GM20431 (cell line): ENCODE results near the gene CNEP1R1.

Experiments
- in situ Hi-C: fragments of 300-500 bp; cut with MseI, MboI; formaldehyde crosslinking; loops from one replicate; pipeline ENCODE4 v1.15.0; 2020; ENCODE audit warnings: low sequenced_read_pairs; ENCODE audit not compliant: unreplicated experiment

CNEP1R1 gene

GRCh38 chr16:50058091-50058771 is 33.2 kb downstream of the CNEP1R1 start:
- in situ Hi-C loops = no loop called here

GRCh38 chr16:50059111-50059510 is 34.1 kb downstream of the CNEP1R1 start:
- in situ Hi-C loops = no loop called here

- in situ Hi-C loops = no loop called here
Measured at GRCh38 chr16:50059669-50060068, 34.6 kb downstream of the CNEP1R1 start.

- in situ Hi-C loops = no loop called here
Measured at GRCh38 chr16:50061326-50061725, 36.3 kb downstream of the CNEP1R1 start.

GRCh38 chr16:50065241-50065623 is 40.2 kb downstream of the CNEP1R1 start:
- in situ Hi-C loops = no loop called here

GRCh38 chr16:50065624-50066481 is 40.8 kb downstream of the CNEP1R1 start, which contains the start of gene HEATR3:
TSS of gene HEATR3 (plus strand) at chr16:50065970. CDS start at chr16:50066132, 162 bp downstream.
- in situ Hi-C loops = no loop called here

- in situ Hi-C loops = no loop called here
Measured at GRCh38 chr16:50066482-50067289, 41.7 kb downstream of the CNEP1R1 start.

- in situ Hi-C loops = no loop called here
Measured at GRCh38 chr16:50067290-50067853, 42.3 kb downstream of the CNEP1R1 start.

- in situ Hi-C loops = no loop called here
Measured at GRCh38 chr16:50068550-50068949, 43.5 kb downstream of the CNEP1R1 start.

- in situ Hi-C loops = no loop called here
Measured at GRCh38 chr16:50069060-50069459, 44.0 kb downstream of the CNEP1R1 start.

GRCh38 chr16:50071075-50071671 is 46.1 kb downstream of the CNEP1R1 start:
- in situ Hi-C loops = no loop called here

GRCh38 chr16:50072730-50073129 is 47.7 kb downstream of the CNEP1R1 start:
- in situ Hi-C loops = no loop called here

- in situ Hi-C loops = no loop called here
Measured at GRCh38 chr16:50079397-50080140, 54.5 kb downstream of the CNEP1R1 start.

- in situ Hi-C loops = no loop called here
Measured at GRCh38 chr16:50081428-50082018, 56.5 kb downstream of the CNEP1R1 start.

- in situ Hi-C loops = no loop called here
Measured at GRCh38 chr16:50083996-50084395, 59.0 kb downstream of the CNEP1R1 start.

- in situ Hi-C loops = no loop called here
Measured at GRCh38 chr16:50086176-50086575, 61.2 kb downstream of the CNEP1R1 start.
